ENCODE measurements around the gene KIF3C.
"Not testable (repeated sequence)": the region's sequence is repeated elsewhere in the genome, so short reads cannot be mapped to it uniquely, and the experiment has no call there.

The KIF3C gene

GRCh38 chr2:25982273-25982967, at the start of gene KIF3C:
Gene KIF3C (minus strand): TSS chr2:25982497. CDS start chr2:25981917, 580 bp downstream.
- DNase-seq (ENCODE audit: low read depth in 2 of 2) = peak; percentile 53 to 62

- not testable (repeated sequence) for DNase-seq (ENCODE audit: low read depth in 2 of 2)
Observed at GRCh38 chr2:26028083-26028482, 45.8 kb upstream of the KIF3C start.

DNA sequence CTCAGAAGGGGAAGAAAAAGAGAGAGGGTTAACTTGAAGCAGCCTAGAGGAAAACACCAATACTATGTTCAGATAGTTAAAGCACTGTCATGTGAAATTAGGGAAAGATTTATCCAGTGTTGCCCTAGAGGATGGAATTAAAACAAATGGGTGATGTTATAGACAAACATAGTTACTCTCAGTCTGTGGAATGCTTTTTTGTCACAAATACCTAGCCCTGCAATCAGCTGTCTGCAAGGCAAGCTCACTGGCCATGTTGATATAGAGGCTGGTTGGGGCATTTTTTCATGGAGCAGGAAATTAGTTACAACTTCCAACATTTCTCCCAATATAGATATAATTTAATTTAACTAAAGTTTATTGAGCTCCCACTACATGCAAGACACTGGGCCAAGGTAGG, 43.2 kb upstream of the KIF3C start:
- DNase-seq (ENCODE audit: low read depth in 2 of 2) = no peak

- DNase-seq (ENCODE audit: low read depth in 2 of 2) = no peak
Observed at GRCh38 chr2:26024260-26024659, 42.0 kb upstream of the KIF3C start.

DNA sequence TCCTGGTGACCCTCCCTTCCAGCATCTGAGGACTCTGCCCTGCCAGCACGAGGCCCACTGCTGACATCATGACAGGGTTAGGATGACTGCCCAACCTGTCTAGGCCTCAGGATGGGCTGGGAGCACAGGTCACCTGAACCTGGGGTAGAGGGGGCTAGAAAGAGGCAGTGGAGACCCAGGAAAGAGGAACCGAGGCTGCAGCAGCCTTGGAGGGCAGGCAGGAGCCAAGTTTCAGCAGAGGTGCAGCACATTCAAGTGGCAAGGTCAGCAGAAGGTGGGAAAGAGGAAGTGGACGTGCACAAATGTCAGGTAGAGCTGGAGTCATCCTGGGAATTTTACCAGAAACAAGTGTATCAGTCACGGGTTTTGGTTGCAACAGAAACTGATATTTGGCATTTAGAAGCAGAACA, 37.9 kb upstream of the KIF3C start:
- no peak for DNase-seq (ENCODE audit: low read depth in 2 of 2)

- DNase-seq (ENCODE audit: low read depth in 2 of 2) = peak in 1 of 2 donors; percentile 14
Observed at GRCh38 chr2:26018184-26019055, 36.1 kb upstream of the KIF3C start.

DNA sequence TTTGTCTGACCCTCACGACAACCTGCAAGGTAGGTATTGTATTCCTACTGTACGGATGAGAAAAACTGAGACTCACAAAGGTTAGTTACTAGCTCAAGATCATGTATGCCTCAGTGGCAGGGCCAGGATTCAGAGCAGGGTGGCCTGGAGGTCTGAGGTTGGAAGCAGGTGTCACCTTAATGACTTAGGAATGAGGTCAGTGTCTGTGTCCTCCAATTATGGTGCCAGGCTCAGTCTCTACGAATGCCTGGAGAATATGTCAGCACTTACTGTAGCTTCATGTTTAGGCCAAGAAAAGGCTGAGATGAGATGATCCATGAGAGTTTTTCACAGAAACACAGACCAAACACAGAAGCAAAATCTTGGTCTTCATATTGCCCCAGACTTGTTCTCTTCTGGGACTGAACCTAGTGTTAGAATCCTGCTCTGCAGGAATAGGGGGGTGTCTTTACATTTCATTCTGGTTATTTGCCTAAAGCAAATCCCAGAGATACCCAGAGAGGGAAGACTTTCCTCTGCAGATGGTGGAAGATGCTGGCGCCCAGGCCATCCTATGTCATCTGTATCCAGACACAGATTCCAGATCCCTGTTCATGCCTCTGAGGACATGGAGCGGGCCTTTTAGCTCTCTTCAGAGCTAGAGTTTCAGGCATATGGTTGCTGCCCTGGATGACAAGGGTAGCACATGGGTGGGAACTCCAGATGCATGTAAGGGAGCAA, 35.3 kb upstream of the KIF3C start:
- no peak for DNase-seq (ENCODE audit: low read depth in 2 of 2)

DNA sequence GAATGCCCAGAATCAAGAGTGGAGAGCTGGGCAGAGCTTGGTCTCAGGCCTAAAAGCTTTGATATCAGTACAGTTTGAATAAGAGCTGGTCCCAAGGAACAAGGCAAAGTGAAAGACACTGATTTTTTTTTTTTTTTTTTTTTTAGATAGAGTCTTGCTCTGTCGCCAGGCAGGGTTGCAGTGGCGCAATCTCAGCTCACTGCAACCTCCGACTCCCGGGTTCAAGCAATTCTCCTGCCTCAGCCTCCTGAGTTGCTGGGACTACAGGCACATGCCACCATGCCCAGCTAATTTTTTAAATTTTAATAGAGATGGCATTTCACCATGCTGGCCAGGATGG, 34.4 kb upstream of the KIF3C start:
- DNase-seq (ENCODE audit: low read depth in 2 of 2) = not testable (repeated sequence)

DNA sequence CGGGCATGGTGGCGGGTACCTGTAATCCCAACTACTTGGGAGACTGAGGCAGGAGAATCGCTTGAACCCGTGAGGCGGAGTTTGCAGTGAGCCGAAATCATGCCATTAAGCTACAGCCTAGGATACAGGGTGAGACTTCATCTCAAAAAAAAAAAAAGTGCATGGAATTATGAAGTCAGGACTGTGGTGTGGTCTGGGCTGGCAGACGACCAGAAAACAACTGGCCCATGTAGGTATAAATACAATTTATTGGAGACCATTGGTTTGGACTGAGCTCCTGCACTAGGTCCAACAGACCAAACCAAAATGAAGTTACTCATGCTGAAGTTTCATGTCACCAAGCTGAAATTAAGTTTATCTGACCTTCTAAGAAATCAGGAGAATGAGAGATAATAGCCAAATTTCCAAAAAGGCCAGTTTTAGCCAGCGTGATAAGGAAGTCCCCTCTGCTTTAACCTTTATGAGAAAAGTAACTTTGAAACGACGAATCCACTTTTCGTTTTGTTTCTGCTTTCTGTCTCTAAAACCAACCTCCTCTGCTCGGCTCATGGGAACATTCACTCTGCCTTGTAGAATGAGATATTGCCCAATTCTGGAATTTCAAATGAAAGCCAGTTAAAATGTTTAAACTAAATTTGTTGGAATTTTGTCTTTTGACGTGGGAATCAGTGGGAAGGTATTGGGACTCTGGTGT, 33.9 kb upstream of the KIF3C start:
- DNase-seq (ENCODE audit: low read depth in 2 of 2) = no peak

DNA sequence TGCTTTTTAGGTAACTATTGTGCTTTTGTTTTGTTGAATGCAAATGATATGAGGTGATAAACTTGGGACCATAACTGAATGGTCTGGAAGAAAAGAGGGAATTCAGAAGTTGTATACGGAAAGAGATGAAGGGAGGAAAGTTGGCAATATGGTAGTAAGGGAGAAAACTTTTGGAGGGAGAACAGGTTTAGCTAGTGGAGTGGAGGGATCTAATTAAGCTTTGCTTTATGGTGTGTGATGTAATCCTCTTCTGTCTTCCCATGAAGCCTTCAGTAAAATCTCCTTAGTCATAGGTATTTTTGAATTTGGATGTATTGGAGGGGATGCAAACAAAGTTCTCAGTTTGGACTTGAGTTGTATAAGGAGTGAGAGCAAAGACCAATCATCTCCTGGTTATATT, 31.4 kb upstream of the KIF3C start:
- DNase-seq (ENCODE audit: low read depth in 2 of 2) = no peak

DNA sequence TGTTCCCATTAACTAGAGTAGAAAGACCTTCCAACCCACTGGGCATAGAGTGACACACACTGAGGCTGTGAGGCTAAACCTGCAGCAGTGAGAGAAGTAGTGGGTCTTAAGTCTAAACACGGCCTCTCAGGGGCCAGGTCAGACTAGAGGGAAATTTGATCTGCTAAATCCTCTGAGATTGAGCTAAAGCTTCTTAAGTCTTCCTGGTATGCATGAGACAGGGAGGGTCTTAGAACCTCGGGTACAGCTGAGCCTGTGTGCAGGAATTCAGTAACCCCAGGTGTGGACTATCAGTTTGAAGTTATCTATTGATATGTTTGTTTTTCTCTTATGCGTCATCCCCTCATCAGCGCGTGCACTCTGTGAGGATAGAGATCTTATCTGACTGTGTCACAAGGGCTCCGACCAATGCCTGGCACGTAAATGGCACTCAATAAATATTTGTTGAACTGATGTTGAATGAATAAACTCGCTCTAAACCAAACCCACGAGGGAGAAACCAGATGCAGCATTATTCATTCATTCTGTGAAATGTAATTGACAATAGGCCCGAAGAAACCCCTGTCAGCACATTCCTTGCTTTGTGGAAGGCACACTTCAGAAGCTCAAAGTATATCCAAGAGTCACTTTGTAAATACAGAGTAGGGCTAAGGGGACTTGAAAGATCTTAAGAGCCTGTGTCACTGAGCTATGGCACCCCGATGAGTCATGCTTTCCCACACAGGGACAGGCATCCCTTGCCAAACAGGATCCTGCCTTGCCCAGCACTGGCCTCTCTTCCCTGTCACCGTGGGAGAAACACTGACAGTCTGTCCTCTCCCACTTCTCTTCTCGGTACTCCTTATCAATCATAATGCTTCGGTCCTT, 29.9 kb upstream of the KIF3C start:
- DNase-seq (ENCODE audit: low read depth in 2 of 2) = no peak

GRCh38 chr2:26011609-26011989, 29.3 kb upstream of the KIF3C start:
- no peak for DNase-seq (ENCODE audit: low read depth in 2 of 2)

GRCh38 chr2:26010943-26011342, 28.6 kb upstream of the KIF3C start:
- DNase-seq (ENCODE audit: low read depth in 2 of 2) = no peak

GRCh38 chr2:26009567-26009963, 27.3 kb upstream of the KIF3C start:
- DNase-seq (ENCODE audit: low read depth in 2 of 2) = no peak

DNA sequence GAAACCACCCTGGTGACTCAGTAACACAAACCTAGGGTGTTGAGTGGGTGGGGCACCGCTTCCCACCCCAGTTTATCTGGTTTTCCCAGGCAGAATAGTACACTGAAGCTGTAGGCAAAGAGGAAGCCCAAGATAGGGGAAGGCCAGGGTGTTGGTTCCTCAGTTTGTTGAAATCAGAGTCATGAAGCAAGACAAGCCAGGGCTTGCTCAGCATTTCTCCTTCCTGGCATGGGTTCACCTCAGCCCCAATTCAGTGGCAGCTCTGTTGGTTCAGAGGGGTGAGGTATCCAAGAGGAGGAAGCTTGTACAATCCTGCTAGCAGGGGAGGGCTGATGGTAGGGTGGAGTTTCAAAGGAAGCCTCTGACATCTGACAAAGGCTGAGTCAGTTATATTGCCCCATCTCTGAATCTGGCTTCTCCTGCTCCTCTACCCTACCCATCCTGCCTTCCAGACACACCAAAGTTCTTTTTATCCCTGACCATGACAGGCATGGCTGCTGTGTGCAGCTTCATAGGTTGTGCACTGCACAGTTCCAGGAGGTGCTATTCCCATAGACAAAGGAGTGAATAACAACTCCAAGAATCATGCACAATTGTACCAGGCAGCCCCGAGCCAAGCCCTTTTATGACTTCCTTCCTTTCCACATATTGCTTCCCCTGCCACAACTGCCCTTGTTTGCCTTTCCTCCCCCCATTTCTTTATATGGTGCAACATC, 26.7 kb upstream of the KIF3C start:
- no peak for DNase-seq (ENCODE audit: low read depth in 2 of 2)

- no peak for DNase-seq (ENCODE audit: low read depth in 2 of 2)
Observed at GRCh38 chr2:26008095-26008494, 25.8 kb upstream of the KIF3C start.

DNA sequence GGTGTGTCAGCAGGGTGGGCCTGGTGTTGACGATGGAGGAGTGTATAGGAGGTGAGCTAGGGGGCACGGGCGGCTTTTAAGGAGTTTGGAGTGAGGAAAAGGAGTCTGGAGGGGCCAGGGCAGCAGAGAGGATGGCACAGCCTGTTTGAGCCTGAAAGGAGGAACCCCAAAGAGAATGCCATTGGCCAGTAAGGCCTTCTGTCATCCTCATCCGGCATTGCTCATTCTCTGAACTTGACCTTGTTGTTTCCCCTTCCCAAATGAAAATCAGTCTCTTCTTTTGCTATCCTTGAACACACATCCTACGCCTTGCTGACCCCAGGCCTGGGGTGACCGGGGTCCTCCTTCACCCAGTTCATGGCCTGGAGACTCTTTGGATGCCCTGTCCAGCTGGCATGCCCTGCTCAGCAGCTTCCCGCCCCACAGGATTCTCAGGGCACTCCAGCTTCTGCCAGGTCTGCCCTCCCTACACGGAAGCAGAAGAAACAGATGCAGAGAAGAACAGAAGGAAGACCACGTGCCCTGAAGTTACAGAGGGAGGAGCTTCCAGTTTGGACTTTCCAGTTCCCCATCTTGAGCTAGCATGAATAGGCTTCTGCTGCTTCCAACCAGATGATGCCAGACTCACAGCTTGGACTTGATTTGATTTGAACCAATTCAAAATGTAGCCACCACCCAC, 20.5 kb upstream of the KIF3C start:
- no peak for DNase-seq (ENCODE audit: low read depth in 2 of 2)

GRCh38 chr2:26001743-26002351, 19.6 kb upstream of the KIF3C start:
- DNase-seq (ENCODE audit: low read depth in 2 of 2) = no peak

DNA sequence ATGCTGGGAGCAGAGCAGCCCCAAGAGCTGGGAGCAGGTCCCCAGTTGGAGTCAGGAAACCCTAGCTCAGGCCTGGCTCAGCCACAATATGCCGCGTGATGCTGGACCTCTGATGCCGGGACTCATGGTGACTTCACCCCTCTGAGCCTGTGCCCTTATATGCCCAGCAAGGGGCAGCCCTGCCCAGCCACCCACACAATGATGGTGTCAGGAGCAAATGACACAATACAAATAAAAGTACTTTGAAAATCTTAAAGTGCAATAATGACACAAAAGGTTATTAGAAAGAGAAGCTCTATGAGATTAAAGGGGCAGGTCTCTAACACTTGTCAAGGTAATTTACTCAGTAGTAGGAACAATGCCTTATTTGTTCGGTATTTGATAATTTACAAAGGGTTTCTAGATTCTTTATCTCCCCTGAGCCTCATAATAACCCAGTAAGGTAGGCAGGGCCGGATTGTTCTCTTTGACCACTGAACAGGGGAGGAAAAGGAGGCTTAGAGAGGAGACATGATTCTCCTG, 18.3 kb upstream of the KIF3C start:
- DNase-seq (ENCODE audit: low read depth in 2 of 2) = no peak
